ENCODE results near the gene WBP2NL. TPM values are rescaled to one million over a fixed set of nuclear protein-coding genes. Genes with fewer than 3 reads are reported as not detected.

The WBP2NL gene
- total and polyA plus RNA-seq, 2 of the 8 experiments (the other 6 are each of a cell fraction or from before 2014, with no cell fraction given) = not detected

GRCh38 chr22:41983513-41984405 lies 14.8 kb upstream of the WBP2NL start:
- WGBS, 2 experiments (ENCODE audit: extremely low coverage in 1 of 2, insufficient coverage in 1 of 2, insufficient read length in 1 of 2, insufficient replicate concordance in 2 of 2, low coverage in 1 of 2, low lambda C conversion rate in 2 of 2, missing lambda C conversion rate in 1 of 2) = 81% methylated on average over 6 of the region's 6 CpGs; no CpG with 5 or more reads in 1 of the 2 experiments
- H2BK12ac ChIP-seq (ENCODE audit: low read depth, low read length) = no peak overlapping the region
- TF ChIP-seq JUN (IDR thresholded peaks at IDR 0.05; ENCODE audit: low read depth, low read length) (no peak), EGR1 (IDR thresholded peaks at IDR 0.05; ENCODE audit: borderline replicate concordance, low read depth, low read length) (no peak), PHF8 (conservative IDR thresholded peaks at IDR 0.05; ENCODE audit: low read depth, low read length) (no peak), YY1 (IDR thresholded peaks at IDR 0.05; ENCODE audit: low read depth, low read length) (no peak)
- ChIA-PET CTCF (ENCODE audit: partially characterized antibody) (interaction anchor here (0.5 to 2.0 kb wide), 10 partner anchors 10 to 568 kb away, joined by 3 to 8 read pairs (median 3); no protein-coding TSS in a partner anchor), POLR2A (ENCODE audit: partially characterized antibody) (interaction anchor here (1.0 kb wide), 1 partner anchor 101 kb away, joined by 3 read pairs; no protein-coding TSS in a partner anchor)
- no peaks in the 10 kb centered on the region for H3K27me3 ChIP-seq (replicated peaks in 1 of 4; ENCODE audit: control insufficient read depth in 3 of 4, extremely low read depth in 1 of 4, insufficient read depth in 3 of 4, low read length in 3 of 4)
- H3K4ac ChIP-seq (replicated peaks; ENCODE audit: insufficient read length, low read depth, low read length) = no peak overlapping the region
- H3K14ac ChIP-seq (ENCODE audit: insufficient read length) = no peak overlapping the region
- no peak overlapping the region for H4K91ac ChIP-seq (replicated peaks; ENCODE audit: insufficient read length, low read length)
- H3K56ac ChIP-seq (replicated peaks; ENCODE audit: insufficient read length, low read depth, low read length) = no peak overlapping the region
- H3K27ac ChIP-seq (ENCODE audit: low read depth, low read length) = no peak overlapping the region
- H3K79me2 ChIP-seq (ENCODE audit: control insufficient read depth in 1 of 2, insufficient read depth in 2 of 2, low read length in 2 of 2) = peaks cover 0 to 3% of the 10 kb centered on the region in 2 experiments; a peak in 1 of 4 replicates
- H2BK20ac ChIP-seq (ENCODE audit: low read length) = no peak overlapping the region
- H2AK5ac ChIP-seq (ENCODE audit: low read depth, low read length) = no peak overlapping the region
- no peak overlapping the region for H3K9ac ChIP-seq (replicated peaks in 1 of 4; ENCODE audit: extremely low read depth in 1 of 4, low read depth in 3 of 4, low read length in 3 of 4)
- no peak overlapping the region for H2BK120ac ChIP-seq (replicated peaks; ENCODE audit: low read depth, low read length)
- H3K4me3 ChIP-seq (ENCODE audit: extremely low read depth in 1 of 4, insufficient read depth in 2 of 4, low read depth in 3 of 4, low read length in 4 of 4) = no peak overlapping the region
- peaks cover 2% of the 10 kb centered on the region; the same call in 1 of the 2 replicates for H3K79me1 ChIP-seq (ENCODE audit: low read depth, low read length)
- no peaks in the 10 kb centered on the region for H3K23me2 ChIP-seq (ENCODE audit: low read depth, low read length)
- DNase-seq (ENCODE audit: low read depth in 1 of 2, low spot score in 2 of 2) (no peak), FAIRE-seq (no peak)
- H3K23ac ChIP-seq (ENCODE audit: insufficient read length) = no peak overlapping the region
- no peak overlapping the region for H4K5ac ChIP-seq (ENCODE audit: insufficient read length, low read depth, low read length)
- H4K20me1 ChIP-seq (replicated peaks in 1 of 2; ENCODE audit: control insufficient read depth in 1 of 2, insufficient read depth in 2 of 2, low read length in 2 of 2) = peaks cover 5 to 8% of the 10 kb centered on the region in 2 experiments
- H2BK5ac ChIP-seq (ENCODE audit: low read depth, low read length) = no peak overlapping the region
- H3K4me2 ChIP-seq (ENCODE audit: insufficient read depth in 1 of 2, low read depth in 2 of 2, low read length in 2 of 2) = no peak overlapping the region
- H3K36me3 ChIP-seq (ENCODE audit: control insufficient read depth in 2 of 4, insufficient read depth in 4 of 4, low read length in 3 of 4) = peaks cover 4 to 12% (median 10%) of the 10 kb centered on the region in 4 experiments; a peak in 6 of 8 replicates
- no peak overlapping the region for H2BK15ac ChIP-seq (ENCODE audit: low read length)
- no peaks in the 10 kb centered on the region for H3K9me3 ChIP-seq (ENCODE audit: insufficient read depth in 2 of 2, low read depth in 1 of 2, low read length in 1 of 2)
- H2AFZ ChIP-seq (ENCODE audit: low read length) = no peak overlapping the region
- H4K8ac ChIP-seq (ENCODE audit: extremely low read depth, insufficient read depth, low read length) = no peak overlapping the region
- no peak overlapping the region for H3K18ac ChIP-seq (ENCODE audit: extremely low read depth, low read length)
- H3K4me1 ChIP-seq (replicated peaks in 1 of 4; ENCODE audit: control insufficient read depth in 3 of 4, insufficient read depth in 4 of 4, low read length in 3 of 4) = no peaks in the 10 kb centered on the region

Data from H1 (cell line).